Skeletal muscle cell (primary cell): Measurements from ENCODE around the gene GJD4.

Experiments used
- DNase-seq: peaks from one replicate; pipeline ENCODE4 v3.0.0-alpha.2; 2010; ENCODE audit warnings: low read depth
- H3K4me3 ChIP-seq: 2 replicates; pipeline ENCODE4 v1.5.1; 2011; ENCODE audit warnings: low read depth, mild to moderate bottlenecking, control low read depth, low read length, moderate library complexity

The GJD4 gene

GRCh38 chr10:35612385-35613106 is 7.4 kb downstream of the GJD4 start:
- no peak for DNase-seq
- no peak overlapping the region for H3K4me3 ChIP-seq

DNA sequence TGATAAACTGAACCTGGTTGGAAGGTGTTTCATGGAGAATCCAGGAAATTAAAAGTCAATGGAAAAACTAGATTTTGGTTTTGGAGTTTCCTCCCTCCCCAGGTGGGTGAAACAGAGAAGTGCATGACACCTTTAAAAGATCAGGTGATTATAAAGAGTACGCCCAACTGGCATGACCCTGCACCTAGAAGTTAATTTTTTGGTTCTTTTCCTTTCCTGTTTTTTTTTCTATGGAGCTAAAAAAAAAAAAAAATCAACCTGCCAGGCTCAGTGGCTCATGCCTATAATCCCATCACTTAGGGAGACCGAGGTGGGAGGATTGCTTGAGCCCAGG is 7.9 kb downstream of the GJD4 start:
- no peak overlapping the region for H3K4me3 ChIP-seq
- no peak for DNase-seq

DNA sequence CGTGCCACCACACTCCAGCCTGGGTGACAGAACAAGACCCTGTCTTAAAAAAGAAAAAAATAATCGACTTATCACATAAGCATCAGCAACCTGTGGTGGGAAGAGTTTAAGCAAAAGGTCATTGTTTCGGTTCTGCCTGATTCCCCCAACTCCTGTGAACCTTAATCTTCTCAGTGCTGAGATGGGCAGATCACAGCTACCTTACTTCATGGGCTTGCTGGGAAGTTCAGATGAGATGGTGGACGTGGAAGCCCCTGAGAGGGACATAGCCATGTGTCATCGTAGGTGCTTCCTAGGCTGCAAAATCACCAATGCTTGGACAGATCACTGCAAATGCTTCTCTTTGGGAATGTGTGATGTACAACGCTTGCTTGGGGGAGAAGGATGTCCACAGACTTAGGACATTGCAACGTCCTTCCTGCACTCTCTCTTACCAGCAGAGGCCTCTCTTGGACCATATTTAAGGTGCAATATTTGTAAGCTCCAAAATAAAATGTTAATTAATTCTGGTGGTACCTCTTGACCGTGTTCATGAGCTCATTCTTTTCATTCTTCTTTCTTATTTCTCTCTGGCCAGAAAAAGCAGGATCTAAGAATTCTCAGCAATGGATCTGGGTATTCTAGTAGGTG is 8.6 kb downstream of the GJD4 start:
- DNase-seq, result no peak
- no peak overlapping the region for H3K4me3 ChIP-seq

DNA sequence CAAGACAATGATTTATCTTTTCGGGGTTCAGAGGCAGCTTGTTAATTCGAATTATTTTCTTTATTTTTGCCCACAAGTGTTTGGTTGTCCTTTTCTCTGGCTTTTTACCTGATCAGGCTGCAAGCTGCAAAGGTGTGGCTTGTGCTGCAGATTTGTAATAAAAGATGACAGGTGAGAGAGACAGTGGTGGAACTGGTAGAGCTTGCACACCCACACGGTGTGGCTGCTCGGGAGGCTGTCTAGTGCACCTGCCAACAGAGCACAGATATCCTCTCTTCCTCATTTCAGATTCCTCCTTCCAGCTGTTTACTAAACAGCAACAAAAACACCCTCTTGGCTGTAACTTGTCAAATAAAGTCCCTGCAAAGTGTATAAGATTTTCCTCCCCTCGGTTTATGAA is 9.2 kb downstream of the GJD4 start:
- no peak overlapping the region for H3K4me3 ChIP-seq
- no peak for DNase-seq

DNA sequence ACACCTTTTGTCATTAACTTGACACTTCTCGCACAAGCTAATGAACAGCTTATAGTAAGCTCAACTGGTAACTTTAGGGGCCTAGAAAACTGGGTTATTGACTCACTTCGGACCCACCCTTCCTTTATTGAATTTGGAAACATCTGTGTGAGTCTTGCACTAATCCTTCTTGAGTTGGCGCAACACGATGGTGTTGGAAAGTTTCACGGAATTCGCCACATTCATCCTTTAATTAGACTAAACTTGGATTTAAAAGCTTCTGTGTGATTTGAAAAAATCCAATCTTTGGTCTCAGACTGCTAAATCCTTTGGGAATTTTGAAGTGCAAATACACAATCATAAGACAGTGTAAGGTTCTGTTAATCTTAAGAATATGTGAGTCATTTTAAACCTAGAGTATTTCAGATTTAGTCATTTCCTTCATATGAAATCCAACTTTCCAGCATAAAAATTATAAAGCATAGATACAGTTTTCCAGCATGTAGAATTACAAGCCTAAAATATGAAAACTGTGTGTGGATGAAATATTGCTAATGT is 21.9 kb downstream of the GJD4 start:
- H3K4me3 ChIP-seq, result no peak overlapping the region
- DNase-seq, result no peak

DNA sequence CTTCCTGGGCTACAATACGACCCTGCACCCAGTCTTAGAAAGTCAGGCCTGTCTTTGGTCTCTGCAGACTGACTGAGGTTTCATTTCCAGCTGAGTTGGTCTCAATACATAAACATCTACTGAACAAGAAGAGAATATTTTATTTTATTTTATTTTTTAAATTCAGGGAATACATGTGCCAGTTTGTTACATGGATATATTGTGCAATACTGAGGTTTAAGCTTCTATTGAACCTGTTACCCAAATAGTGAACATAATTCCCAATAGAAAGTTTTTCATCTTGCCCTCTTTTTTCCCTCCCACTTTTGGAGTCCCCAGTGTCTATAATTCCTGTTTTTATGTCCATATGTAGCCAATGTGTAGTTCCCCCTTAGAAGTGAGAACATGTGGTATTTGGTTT is 26.3 kb downstream of the GJD4 start:
- DNase-seq, result no peak
- H3K4me3 ChIP-seq, result no peak overlapping the region

DNA sequence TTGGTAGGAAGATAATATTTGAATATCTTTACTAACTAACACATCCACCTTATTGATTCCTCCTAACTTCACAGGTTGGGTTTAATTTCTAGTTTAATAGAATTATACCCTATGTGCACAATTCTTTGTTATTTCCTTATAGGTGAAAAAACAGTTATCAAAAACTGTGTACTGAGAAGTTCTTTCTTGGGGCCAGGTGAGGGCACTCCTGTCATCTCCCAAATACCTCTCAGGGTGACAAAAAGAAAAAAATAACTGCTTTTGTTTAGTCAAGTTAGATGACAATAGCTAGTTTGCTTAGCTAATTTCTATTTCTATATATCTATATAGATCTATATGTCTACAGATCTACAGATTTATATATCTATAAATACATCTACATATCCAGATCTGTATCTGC is 26.9 kb downstream of the GJD4 start:
- H3K4me3 ChIP-seq, result no peak overlapping the region
- no peak for DNase-seq

GRCh38 chr10:35633006-35633980 is 28.2 kb downstream of the GJD4 start:
- no peak overlapping the region for H3K4me3 ChIP-seq
- no peak for DNase-seq

GRCh38 chr10:35635576-35635975 is 30.4 kb downstream of the GJD4 start:
- H3K4me3 ChIP-seq, result no peak overlapping the region
- no peak for DNase-seq

GRCh38 chr10:35636956-35637355 is 31.8 kb downstream of the GJD4 start:
- no peak for DNase-seq
- H3K4me3 ChIP-seq, result no peak overlapping the region

DNA sequence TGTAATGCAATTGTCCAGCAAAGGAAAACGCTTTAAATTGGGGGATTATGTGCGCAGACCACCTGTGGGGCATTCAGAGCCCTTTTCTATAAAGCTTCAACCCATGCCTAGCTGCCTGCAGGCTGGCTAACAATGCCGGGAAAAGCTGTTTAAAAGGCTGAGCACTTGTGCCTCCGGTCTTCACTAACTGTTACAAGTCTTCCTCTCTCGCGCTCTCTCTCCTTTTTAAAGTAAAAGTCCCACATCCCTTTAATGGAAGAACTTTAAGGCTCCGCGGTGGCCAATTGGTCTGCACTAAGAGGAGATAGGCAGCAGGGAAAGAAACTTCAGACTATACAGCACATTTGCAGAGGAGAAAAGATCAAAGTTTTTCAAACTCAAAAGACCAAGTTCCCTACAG is 32.3 kb downstream of the GJD4 start:
- peak overlapping the region; percentile 19 for H3K4me3 ChIP-seq
- DNase-seq, result no peak

- no peak for DNase-seq
- H3K4me3 ChIP-seq, result no peak overlapping the region
Observed at GRCh38 chr10:35638101-35638500, 33.0 kb downstream of the GJD4 start.

GRCh38 chr10:35639021-35639727 is 34.0 kb downstream of the GJD4 start:
- peak overlapping the region; percentile 56 for H3K4me3 ChIP-seq

DNA sequence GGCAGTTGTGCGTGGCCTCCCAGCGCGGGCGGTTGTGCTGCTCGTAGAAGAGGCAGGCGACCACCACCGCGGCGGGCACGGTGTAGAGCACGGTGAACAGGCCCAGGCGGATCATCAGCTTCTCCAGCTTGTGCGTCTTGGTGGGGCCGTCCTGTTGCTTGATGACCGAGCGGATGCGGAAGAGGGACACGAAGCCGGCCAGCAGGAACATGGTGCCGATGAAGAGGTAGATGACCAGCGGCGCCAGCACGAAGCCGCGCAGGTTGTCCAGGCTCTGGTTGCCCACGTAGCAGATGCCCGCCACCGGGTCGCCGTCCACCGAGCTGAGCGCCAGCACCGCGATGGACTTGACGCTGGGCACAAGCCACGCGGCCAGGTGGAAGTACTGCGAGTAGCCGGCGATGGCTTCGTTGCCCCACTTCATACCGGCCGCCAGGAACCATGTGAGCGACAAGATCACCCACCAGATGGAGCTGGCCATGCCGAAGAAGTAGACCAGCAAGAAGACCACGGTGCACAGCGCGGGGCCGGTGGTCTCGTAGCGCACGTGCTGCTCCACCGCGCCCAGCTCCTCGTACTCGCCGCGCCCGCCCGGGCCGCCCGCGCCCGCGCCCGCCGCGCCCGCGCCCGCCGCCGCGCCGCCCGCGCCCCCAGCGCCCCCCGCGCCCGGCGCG is 34.7 kb downstream of the GJD4 start:
- DNase-seq, result no peak
- peak overlapping the region; percentile 56 for H3K4me3 ChIP-seq

More at GRCh38 chr10:35639021-35639727, 34.0 kb downstream of the GJD4 start:
- no peak for DNase-seq

- H3K4me3 ChIP-seq, result peak overlapping the region; percentile 56
- peak; percentile 37 for DNase-seq
Observed at GRCh38 chr10:35640474-35640873, 35.3 kb downstream of the GJD4 start.

DNA sequence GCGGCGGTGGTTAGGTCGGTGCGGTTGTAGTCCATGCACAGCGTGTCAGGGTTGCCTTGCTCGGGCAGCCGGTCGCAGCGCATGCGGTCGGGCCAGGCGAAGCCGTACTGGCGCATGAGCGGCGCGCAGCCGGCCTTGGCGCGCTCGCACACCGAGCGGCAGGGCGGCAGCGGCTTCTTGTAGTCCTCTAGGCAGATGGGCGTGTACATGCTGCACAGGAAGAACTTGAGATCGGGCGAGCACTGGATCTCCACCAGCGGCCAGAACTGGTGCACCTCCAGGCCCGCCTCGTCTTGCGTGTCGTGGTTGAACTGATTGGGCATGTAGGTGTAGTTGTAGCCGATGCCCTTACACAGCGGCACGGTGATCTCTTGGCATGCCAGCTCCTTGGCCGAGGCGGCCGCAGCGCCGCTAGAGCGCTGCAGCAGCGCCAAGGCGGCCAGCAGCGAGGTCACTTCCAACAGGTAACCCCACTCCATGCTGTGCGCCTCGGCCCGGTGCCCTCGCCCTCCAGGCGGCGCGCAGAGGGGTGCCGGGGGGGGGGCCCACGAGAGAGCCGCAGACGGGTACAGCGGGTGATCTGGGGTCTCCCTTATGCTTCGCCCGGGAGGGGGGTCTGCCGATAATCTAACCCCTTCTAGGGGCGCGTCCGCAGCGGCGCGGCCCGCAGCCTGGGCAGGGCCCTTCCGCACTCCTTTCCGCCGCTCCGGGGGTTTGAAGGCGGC is 36.0 kb downstream of the GJD4 start:
- H3K4me3 ChIP-seq, result peak overlapping the region; percentile 51
- peak; percentile 65 for DNase-seq

DNA sequence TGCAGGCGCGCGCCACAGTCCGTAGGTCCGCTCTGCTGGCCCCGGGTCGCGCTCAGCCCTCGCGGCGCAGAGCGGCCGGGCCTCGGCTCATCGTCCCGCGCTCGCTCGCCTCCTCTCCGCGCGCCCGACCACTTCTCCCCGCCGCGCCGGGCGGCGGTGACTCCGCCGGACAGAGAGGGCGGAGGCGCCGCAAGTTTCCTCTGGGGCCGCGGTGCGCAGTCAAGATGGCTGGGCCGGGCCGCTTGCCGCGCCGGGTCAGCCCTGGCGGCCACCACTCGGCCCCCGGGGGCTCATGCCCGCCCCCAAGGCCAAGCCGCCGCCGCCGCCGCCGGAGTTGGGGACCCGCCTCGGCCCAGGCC is 36.5 kb downstream of the GJD4 start:
- H3K4me3 ChIP-seq, result peak overlapping the region; percentile 51
- no peak for DNase-seq

DNA sequence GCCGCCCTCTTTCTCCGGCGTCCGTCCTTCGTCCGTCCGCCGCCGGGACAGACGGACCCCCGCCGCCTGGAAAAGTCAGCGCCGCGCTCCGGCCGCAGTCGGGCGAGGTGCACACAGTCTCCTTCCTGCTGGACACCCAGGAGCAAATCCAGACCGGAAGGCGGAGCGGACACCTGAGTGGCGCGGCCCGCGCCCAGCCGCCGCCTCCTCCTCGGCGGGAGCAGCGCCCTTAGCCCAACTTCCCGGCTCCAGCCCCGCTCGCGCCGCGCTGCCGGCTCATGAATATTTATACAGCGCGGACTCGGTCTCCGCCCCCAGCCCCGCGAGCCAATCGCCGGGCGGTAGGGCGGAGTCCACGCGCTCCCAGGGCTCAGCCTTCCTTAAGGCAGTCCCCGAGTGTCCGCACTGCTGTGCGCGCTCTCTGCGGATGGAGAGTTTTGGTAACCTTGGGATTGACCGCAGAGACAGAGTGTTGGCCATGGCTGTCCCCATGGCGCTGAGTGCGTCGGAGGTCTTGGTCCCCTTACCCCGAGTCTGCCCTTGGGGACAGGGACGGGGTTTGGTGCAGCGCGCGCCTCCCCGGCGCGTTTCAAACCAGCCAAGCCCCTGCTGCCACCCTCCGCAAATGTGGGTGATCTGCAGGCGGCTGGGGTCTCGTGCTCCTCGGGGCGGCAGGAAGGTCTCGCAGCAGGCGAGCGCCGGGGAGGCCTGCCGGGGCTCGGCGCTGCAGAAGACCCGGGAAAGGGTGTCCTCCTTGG is 37.1 kb downstream of the GJD4 start, which contains the start of gene FZD8:
TSS of gene FZD8 (minus strand) at position 262 of the 758 bp plus-strand sequence. CDS start 867 bp downstream, outside the sequence.
- H3K4me3 ChIP-seq, result peak within 1 kb of the TSS; percentile 51

More for the DNA sequence above, 37.1 kb downstream of the GJD4 start, which contains the start of gene FZD8:
- peak; percentile 76 for DNase-seq
